HG03521 (cell line): ENCODE measurements around the gene SNX11.

Experiments used
- ATAC-seq: cut with Tn5 transposase; IDR thresholded peaks from one replicate; pipeline ENCODE4 v1.9.1; 2021; ENCODE audit warnings: mild to moderate bottlenecking, moderate library complexity; ENCODE audit not compliant: unreplicated experiment

SNX11 gene

GRCh38 chr17:48129981-48130380 is 22.4 kb downstream of the SNX11 start:
- ATAC-seq, result no peak

DNA sequence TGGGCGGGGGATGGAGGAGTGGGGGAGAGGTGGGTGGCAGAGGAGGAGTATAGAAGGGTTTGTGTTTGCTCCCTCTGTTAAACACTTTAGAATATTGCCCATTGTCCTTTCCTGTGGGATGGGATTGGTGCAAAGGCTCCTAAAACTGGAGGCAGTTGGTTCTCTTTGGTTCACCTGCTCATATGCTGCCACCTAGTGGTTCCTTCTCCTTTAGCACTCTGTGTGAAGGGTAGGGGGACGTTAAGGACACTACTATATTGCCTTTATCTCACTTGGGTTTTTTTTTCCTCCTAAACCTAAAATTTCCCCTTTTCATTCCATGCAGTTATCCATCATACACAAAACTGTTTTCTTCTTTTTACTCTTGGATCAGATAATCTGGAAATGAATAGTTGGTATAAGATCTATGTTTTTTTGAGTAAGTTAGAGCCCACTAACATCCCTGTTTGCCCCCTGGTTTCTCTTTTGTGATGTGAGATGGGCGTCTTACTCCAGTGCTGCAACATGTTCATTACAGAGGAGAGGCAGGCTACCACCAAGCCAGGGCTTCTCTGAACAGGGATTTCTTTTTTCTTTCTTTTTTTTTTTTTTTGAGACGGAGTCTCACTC is 23.8 kb downstream of the SNX11 start:
- ATAC-seq, result no peak

DNA sequence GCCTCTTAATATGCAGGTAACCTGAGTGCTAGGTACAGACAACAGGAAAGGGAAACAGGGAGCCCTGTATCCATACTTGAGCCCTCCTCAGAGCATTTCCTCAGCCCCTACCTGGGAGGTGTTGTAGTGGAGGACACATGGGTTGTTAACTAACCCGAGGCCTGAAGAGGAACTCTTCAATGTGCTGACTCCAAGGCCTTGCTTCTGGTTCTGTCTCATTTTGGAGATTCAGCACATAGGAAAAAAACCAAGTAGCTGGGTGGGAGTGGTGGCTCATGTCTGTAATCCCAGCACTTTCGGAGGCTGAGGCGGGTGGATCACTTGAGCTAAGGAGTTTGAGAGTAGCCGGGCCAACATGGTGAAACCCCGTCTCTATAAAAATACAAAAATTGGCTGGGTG is 24.8 kb downstream of the SNX11 start:
- no peak for ATAC-seq

DNA sequence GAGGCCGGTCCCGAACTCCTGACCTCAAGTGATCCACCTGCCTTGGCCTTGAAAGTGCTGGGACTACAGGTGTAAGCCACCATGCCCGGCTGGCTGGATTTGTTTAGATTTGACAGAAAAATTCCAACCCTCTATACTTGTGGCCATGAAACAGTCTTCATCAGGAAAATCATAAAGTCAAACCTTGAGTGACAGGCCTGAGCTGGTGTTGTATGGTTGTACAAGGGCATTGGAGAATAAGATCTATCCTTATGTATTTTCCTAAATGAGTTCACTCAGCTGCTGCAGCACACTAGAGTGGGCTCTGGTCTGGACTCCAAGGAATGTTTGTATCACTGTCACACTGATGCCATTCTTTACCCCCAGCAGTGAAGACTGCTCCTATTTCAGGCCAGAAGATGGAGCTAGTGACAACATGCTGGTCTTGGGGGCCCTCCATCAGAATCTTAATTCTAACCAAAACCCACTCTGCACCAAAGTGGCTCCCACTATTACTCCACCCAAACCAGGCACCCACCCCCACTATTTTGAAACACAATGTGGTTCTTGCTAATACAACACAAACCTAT is 27.4 kb downstream of the SNX11 start:
- no peak for ATAC-seq

DNA sequence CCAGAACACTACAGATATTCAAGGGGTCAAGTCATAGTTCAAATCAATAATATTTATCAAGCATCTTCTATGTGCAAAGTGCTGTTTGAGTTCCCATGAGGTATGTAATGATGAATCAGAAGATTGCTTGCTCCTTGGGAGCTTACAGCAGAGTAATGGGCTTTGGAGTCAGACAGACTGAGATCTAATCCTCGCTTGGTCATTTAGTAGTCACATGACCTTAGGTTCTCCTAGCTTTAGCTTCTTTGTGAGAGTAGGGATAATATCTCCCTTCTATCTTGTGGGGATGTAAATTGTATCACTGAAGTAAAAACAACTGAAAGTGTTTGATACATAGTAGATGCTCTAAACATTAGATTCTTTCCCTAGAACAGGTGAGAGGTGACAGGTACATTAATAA is 30.1 kb downstream of the SNX11 start:
- ATAC-seq, result no peak

GRCh38 chr17:48139944-48140343 is 32.4 kb downstream of the SNX11 start:
- no peak for ATAC-seq

DNA sequence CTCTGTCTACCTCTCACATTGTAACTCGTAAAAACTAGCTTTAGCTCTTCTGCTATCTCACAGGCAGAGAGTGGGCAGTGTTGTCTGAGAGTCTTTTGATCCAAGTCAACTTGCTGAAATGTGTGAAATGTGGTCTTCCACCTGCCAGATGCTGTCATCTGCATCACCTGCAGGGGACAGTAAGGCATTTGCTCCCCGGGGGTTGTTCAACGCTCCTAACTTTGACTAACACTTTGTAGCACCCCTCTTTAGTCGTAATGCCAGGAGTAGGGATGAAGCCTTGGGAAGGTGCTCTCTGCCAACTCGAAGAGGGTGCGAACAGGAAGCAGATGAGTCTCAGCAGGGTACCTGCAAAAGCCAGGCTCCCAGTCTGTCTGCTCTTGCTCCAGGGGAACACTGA is 36.1 kb downstream of the SNX11 start:
- ATAC-seq, result no peak

DNA sequence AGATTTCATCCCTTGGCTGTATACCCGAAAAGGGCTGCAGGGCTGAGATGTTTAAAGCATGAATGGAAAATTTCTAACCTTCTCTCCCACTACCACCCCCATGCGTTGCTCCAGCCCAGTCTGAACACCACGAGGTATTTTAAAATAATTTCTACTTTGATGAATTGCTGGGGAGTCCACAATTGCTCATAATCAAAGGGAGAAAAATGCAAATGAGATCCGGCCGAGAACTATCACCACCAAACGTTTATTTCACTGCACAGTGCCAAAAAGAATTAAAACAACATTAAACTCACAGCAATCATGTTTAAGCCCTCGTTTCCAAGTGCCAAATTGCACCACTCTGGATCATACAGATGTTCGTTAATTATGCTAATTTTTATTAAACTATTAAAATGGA is 36.7 kb downstream of the SNX11 start:
- ATAC-seq, result no peak

- ATAC-seq, result no peak
These were observed 37.6 kb downstream of the SNX11 start for GRCh38 chr17:48144976-48145798.

DNA sequence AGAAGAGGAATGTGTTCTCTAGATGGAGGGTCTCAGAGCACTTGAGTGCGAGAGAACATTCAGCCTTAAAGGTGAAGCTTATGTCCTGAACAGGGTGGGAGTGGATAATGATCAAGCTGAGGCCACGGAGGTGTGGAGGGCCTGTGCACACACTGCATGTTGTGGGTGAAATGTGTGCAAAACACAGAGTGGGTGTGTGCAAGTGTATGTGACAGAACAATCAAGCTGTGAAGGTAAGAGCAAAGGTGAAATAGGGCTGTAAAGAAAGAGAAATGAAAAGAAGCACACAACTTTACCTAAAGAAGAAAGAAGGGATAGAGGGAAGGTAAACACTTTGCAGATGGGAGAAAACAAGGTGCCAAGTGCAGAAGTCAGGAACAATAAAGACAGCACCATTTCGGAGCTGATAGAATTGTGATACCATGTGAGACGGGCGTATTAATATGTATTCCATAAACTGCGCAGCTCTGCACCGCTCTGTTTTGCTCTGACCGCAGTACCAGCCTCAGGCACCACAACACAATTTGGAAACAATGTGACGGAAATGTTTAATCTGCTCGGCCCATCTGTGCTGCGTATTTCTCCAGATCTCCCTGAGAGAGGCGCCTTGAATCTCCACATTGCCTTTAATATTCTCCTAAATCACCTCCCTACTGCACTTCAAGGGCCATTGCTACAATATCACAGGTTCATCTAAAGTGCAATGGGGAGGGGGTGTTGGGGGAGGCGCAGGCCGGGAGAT is 40.6 kb downstream of the SNX11 start:
- ATAC-seq, result no peak

- ATAC-seq, result no peak
These were observed 41.6 kb downstream of the SNX11 start for GRCh38 chr17:48148854-48149786.

DNA sequence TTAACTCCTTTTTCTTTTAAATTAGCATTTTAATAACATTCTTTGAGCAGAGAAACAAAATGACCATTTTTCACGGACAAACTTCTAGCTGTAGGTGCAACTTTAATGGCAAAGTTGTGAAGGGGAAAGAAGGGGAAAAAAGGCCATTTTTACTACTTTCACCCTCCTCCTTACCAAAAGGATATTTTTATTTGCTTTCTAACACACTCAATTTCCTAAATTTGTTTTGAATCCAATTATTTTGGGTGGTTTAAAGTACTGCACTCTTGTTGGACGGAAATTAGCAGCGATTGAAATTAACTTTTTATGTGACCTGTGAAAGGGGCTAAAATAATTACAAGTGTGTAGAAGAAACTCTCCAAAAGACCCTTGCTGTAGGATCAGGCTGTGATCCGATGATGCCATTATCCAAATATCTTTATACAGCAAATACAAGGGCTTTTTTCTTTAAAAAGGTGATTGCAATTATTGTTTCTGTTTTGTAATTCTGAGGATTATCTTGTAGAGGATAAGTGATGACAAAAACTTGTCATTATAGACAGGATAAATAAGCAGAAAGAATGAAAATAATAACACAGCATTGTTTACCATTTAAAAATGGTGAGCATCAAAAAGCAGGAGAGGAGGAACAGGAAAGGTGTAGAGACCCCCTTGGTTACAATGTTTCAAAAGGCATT is 42.4 kb downstream of the SNX11 start:
- no peak for ATAC-seq

DNA sequence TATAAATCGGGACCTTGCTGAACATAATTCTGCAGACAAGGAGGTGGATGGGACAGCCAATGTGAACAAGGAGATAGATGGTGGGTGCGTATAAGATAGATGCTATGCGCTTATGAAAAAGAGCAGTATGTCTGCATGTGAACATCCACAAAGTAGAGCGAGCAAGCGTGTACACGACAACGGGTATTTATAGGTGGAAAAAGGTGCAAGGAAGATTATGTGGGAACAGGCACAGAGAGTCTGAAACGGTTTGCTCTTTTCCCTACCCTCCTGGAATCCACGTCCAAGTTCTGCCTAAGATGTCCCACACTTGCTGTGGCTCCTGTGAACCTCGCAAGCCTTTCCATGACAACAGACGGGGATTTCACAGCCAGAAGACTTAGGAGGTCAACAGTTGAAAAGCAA is 43.0 kb downstream of the SNX11 start:
- no peak for ATAC-seq

- ATAC-seq, result no peak
These were observed 43.7 kb downstream of the SNX11 start for GRCh38 chr17:48151220-48151619.

DNA sequence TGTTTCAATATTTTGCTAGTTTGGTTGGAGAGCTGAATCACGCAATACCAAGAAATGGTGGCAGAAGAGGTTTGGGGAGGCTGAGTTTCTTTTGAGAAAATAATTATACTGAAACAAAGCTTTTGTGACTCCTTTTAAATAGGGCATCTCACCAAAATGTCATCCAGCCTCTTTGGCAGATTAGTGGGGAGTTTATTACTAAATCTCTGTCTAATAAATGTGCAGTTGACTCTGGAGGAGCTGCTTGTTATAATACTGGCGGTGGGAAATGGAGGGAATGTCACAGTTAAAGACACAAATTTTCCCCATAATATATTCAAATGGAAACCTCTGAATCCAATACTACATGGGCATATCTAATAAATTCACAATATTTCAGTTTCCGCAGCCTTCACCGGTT is 44.7 kb downstream of the SNX11 start:
- no peak for ATAC-seq

GRCh38 chr17:48153691-48154358 is 46.3 kb downstream of the SNX11 start:
- ATAC-seq, result no peak

- no peak for ATAC-seq
These were observed 48.5 kb downstream of the SNX11 start for GRCh38 chr17:48155889-48156611.

GRCh38 chr17:48159232-48159631 is 51.7 kb downstream of the SNX11 start:
- no peak for ATAC-seq
